CD4-positive, alpha-beta T cell (primary cell): ENCODE measurements around the gene SEC31B. TPM values are rescaled to one million over a fixed set of nuclear protein-coding genes. Genes with fewer than 3 reads are reported as not detected.

Experiments used
- ATAC-seq: fragments of 200-7000 bp; cut with Tn5 transposase; one replicate; pipeline ENCODE4 v1.10.0; 2022; ENCODE audit warnings: mild to moderate bottlenecking; ENCODE audit not compliant: poor library complexity
- CTCF ChIA-PET: fragments of 350-600 bp; sonication (Branson Sonifier 250); formaldehyde crosslinking; loops from one replicate; lab custom pipeline; 2021; ENCODE audit warnings: antibody characterized with exemption, inconsistent platforms; lab: Charles Lee
- POLR2A ChIA-PET: fragments of 350-600 bp; sonication (Branson Sonifier 250); formaldehyde crosslinking; loops from one replicate; lab custom pipeline; 2021; ENCODE audit warnings: antibody characterized with exemption, inconsistent platforms; lab: Charles Lee
- DNase-seq, 14 experiments: peaks; one replicate each; pipeline ENCODE4 v3.0.0-alpha.2; 2013 to 2020; ENCODE audit warnings: mixed read lengths in 2 of 14
- H3K27ac ChIP-seq, 2 donors: one replicate each; pipeline versions ENCODE4 v1.5.1 to v1.7.0; 2013; ENCODE audit warnings: low read length in 2 of 2, low read depth in 1 of 2, mild to moderate bottlenecking in 1 of 2
- H3K27me3 ChIP-seq, 2 experiments: 1 replicate in 1 of 2; 2 replicates in 1 of 2; pipeline versions ENCODE4 v1.6.1 to v1.7.0; 2013; ENCODE audit warnings: low read length in 2 of 2, control low read depth in 1 of 2, mild to moderate bottlenecking in 1 of 2, moderate library complexity in 1 of 2; ENCODE audit not compliant: insufficient read depth in 2 of 2, control insufficient read depth in 1 of 2
- H3K36me3 ChIP-seq: one replicate; pipeline ENCODE4 v1.6.1; 2013; ENCODE audit warnings: low read length, control low read depth; ENCODE audit not compliant: insufficient read depth
- H3K4me1 ChIP-seq: one replicate; pipeline ENCODE4 v1.6.1; 2013; ENCODE audit warnings: low read length, control low read depth; ENCODE audit not compliant: insufficient read depth
- H3K4me3 ChIP-seq: one replicate; pipeline ENCODE4 v1.5.1; 2013; ENCODE audit warnings: mild to moderate bottlenecking, low read length, moderate library complexity
- H3K9me3 ChIP-seq, 2 experiments: 1 replicate in 1 of 2; 2 replicates in 1 of 2; pipeline versions ENCODE4 v1.6.1 to v1.7.0; 2013; ENCODE audit warnings: low read length in 2 of 2, mild to moderate bottlenecking in 2 of 2, control low read depth in 1 of 2, moderate library complexity in 1 of 2; ENCODE audit not compliant: control insufficient read depth in 1 of 2, insufficient read depth in 1 of 2
- H3K27ac Mint-ChIP-seq: one replicate; pipeline ENCODE4 v1.8.0; 2020; ENCODE audit warnings: mixed read lengths
- H3K27me3 Mint-ChIP-seq: one replicate; pipeline ENCODE4 v1.8.0; 2021; ENCODE audit warnings: mixed read lengths
- H3K36me3 Mint-ChIP-seq: one replicate; pipeline ENCODE4 v1.8.0; 2021; ENCODE audit warnings: low read depth, mixed read lengths
- H3K4me1 Mint-ChIP-seq: one replicate; pipeline ENCODE4 v1.8.0; 2021; ENCODE audit warnings: low read depth, mixed read lengths
- H3K4me3 Mint-ChIP-seq: one replicate; pipeline ENCODE4 v1.8.0; 2020; ENCODE audit warnings: mild to moderate bottlenecking, mixed read lengths
- H3K9me3 Mint-ChIP-seq: one replicate; pipeline ENCODE4 v1.8.0; 2020; ENCODE audit warnings: mixed read lengths
- CTCF ChIP-seq: fragments of 200-600 bp; IDR thresholded peaks from one replicate; pipeline ENCODE4 v1.8.0; 2022; ENCODE audit warnings: antibody characterized with exemption, mild to moderate bottlenecking
- intact Hi-C, 2 experiments: fragments of 100-400 bp; cut with DNase I in 1 of 2; cut with micrococcal nuclease in 1 of 2; formaldehyde crosslinking; loops; one replicate each; pipeline versions ENCODE4 v1.15.1 to v1.9.0; 2023 to 2025; cut with DNase I, micrococcal nuclease
- total RNA-seq, 174 experiments: library from RNA in 2 of 174; stranded (reverse) in 2 of 174; gene quantifications; one replicate each; pipeline ENCODE4 v1.2.3 and lab custom pipeline; 2021 to 2026

Gene SEC31B
- total RNA-seq, 2 experiments from 2014 or later = 49.2 to 52.1 TPM

- H3K9me3 Mint-ChIP-seq = no peaks in the 10 kb centered on the region
- no peak overlapping the region for H3K4me3 Mint-ChIP-seq
- intact Hi-C loops = no loop called here
- no peaks in the 10 kb centered on the region for H3K36me3 ChIP-seq
- CTCF ChIA-PET = no interaction called here
- H3K9me3 ChIP-seq = peaks cover 0 to 10% of the 10 kb centered on the region in 2 experiments
- POLR2A ChIA-PET = interaction anchor here (0.6 kb wide), 1 partner anchor 45 kb away, joined by 3 read pairs; no protein-coding TSS in a partner anchor
- no peak for ATAC-seq
- TF ChIP-seq CTCF = no peak
- H3K27me3 Mint-ChIP-seq = peaks cover 14% of the 10 kb centered on the region
- H3K27ac ChIP-seq = no peak overlapping the region
- no peak overlapping the region for H3K27ac Mint-ChIP-seq
- peaks cover 5% of the 10 kb centered on the region for H3K4me1 Mint-ChIP-seq
- H3K36me3 Mint-ChIP-seq = no peaks in the 10 kb centered on the region
- peaks cover 27 to 56% of the 10 kb centered on the region in 2 experiments for H3K27me3 ChIP-seq
- peak in 1 of 14 experiments; percentile 11 for DNase-seq
- no peak overlapping the region for H3K4me3 ChIP-seq
- H3K4me1 ChIP-seq = peaks cover 14% of the 10 kb centered on the region
These were observed 47.6 kb upstream of the SEC31B start for GRCh38 chr10:100567249-100567648.

DNA sequence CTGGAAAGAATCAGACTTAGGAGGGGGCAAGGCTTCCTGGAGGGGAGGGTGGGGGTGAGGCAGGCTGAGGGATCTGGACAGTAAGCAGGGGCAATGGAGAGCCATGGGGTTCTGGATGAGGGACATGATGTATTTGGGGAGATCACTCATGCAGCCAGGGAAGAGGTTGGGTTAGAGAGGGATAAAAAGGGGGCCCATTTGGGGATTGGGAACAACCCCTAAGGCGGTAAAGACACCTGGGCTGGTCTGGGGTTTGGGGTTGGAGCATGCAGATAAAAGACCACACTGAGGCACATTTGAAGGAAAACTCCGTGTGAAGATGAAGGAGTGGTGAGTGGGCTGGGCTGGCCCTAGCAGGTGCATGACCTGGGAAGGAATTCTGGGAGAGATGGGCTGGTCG lies 46.9 kb upstream of the SEC31B start:
- POLR2A ChIA-PET = interaction anchor here (0.6 kb wide), 1 partner anchor 45 kb away, joined by 3 read pairs; no protein-coding TSS in a partner anchor
- Mint-ChIP-seq H3K4me3 (no peak overlapping the region), H3K36me3 (no peaks in the 10 kb centered on the region), H3K9me3 (no peaks in the 10 kb centered on the region), H3K4me1 (peaks cover 12% of the 10 kb centered on the region), H3K27ac (no peak overlapping the region), H3K27me3 (peaks cover 20% of the 10 kb centered on the region)
- no peak for ATAC-seq
- Histone ChIP-seq H3K9me3 (peaks cover 0 to 14% of the 10 kb centered on the region in 2 experiments), H3K27ac (no peak overlapping the region), H3K27me3 (peaks cover 23 to 61% of the 10 kb centered on the region in 2 experiments), H3K4me1 (peaks cover 21% of the 10 kb centered on the region), H3K36me3 (no peaks in the 10 kb centered on the region), H3K4me3 (no peak overlapping the region)
- TF ChIP-seq CTCF = no peak
- intact Hi-C loops = no loop called here
- CTCF ChIA-PET = no interaction called here
- peak in 1 of 14 experiments; percentile 5 for DNase-seq

- Mint-ChIP-seq H3K4me3 (no peak overlapping the region), H3K27me3 (peaks cover 32% of the 10 kb centered on the region)
- POLR2A ChIA-PET = no interaction called here
These were observed 45.7 kb upstream of the SEC31B start for GRCh38 chr10:100565206-100565985.

More at GRCh38 chr10:100565206-100565985, 45.7 kb upstream of the SEC31B start:
- intact Hi-C loops = no loop called here
- Histone ChIP-seq H3K27ac (no peak overlapping the region), H3K27me3 (peaks cover 23 to 55% of the 10 kb centered on the region in 2 experiments), H3K9me3 (peaks cover 0 to 14% of the 10 kb centered on the region in 2 experiments), H3K4me1 (peaks cover 27% of the 10 kb centered on the region), H3K36me3 (no peaks in the 10 kb centered on the region), H3K4me3 (no peak overlapping the region)
- CTCF ChIA-PET = no interaction called here
- no peak for TF ChIP-seq CTCF
- Mint-ChIP-seq H3K36me3 (no peaks in the 10 kb centered on the region), H3K27ac (no peak overlapping the region), H3K4me1 (peaks cover 22% of the 10 kb centered on the region), H3K9me3 (no peaks in the 10 kb centered on the region)
- DNase-seq (peak in 1 of 14 experiments; percentile 26), ATAC-seq (no peak)
